Urinary bladder (tissue), 4 donors: ENCODE measurements around the gene KCNIP3. TPM values are rescaled to one million over a fixed set of nuclear protein-coding genes. Genes with fewer than 3 reads are reported as not detected.
"Not testable (repeated sequence)": the region's sequence is repeated elsewhere in the genome, so short reads cannot be mapped to it uniquely, and the experiment has no call there.

ENCODE experiments used
- DNase-seq: peaks from one replicate; pipeline ENCODE4 v3.0.0-alpha.2; 2015; ENCODE audit errors: extremely low spot score
- H3K27ac ChIP-seq: one replicate; pipeline ENCODE4 v1.5.1; 2013; ENCODE audit warnings: low read depth, mild to moderate bottlenecking, moderate library complexity
- H3K36me3 ChIP-seq: one replicate; pipeline ENCODE4 v1.6.1; 2013; ENCODE audit warnings: mild to moderate bottlenecking, moderate library complexity; ENCODE audit not compliant: insufficient read depth
- H3K4me1 ChIP-seq: one replicate; pipeline ENCODE4 v1.6.1; 2013; ENCODE audit warnings: mild to moderate bottlenecking, moderate library complexity; ENCODE audit not compliant: insufficient read depth
- H3K4me3 ChIP-seq: one replicate; pipeline ENCODE4 v1.5.1; 2013; ENCODE audit warnings: low read depth, low read length
- WGBS: extraction: QIAGEN DNeasy Blood & Tissue Kit; methylation state at CpG from one replicate; pipeline ENCODE4 v1.1.7; 2013; 5-methylcytosine and 5-hydroxymethylcytosine counted together
- polyA plus RNA-seq: library from polyadenylated mRNA; stranded (reverse); fragments of 200-250 nt; gene quantifications from one replicate; pipeline ENCODE4 v1.2.3, GENCODE V29; 2013
- total RNA-seq: library from RNA; depleted of rRNA; stranded (reverse); fragments of >200 nt; gene quantifications from one replicate; pipeline ENCODE4 v1.2.3, GENCODE V29; 2014
- donor health status: healthy with polysubstance abuse.
- donor health status: healthy.

The KCNIP3 gene
- total and polyA plus RNA-seq, 2 donors = 6.1 to 16.8 TPM

GRCh38 chr2:95414015-95414594 is 117.0 kb downstream of the KCNIP3 start:
- DNase-seq = peak; percentile 50
- WGBS = 49% methylated on average over 7 of the region's 9 CpGs
- H3K4me1 ChIP-seq, H3K36me3 ChIP-seq, H3K4me3 ChIP-seq, H3K27ac ChIP-seq: not testable (repeated sequence)

GRCh38 chr2:95415138-95415537 is 118.0 kb downstream of the KCNIP3 start:
- not testable (repeated sequence) for H3K4me3 ChIP-seq, H3K27ac ChIP-seq, H3K36me3 ChIP-seq, H3K4me1 ChIP-seq, DNase-seq
- 74% methylated on average over 3 of the region's 3 CpGs for WGBS

GRCh38 chr2:95415561-95415960 is 118.4 kb downstream of the KCNIP3 start:
- H3K27ac ChIP-seq, H3K36me3 ChIP-seq, H3K4me3 ChIP-seq, H3K4me1 ChIP-seq, DNase-seq: not testable (repeated sequence)
- WGBS = 77% methylated on average over 16 of the region's 16 CpGs

- H3K4me3 ChIP-seq, DNase-seq, H3K36me3 ChIP-seq, H3K4me1 ChIP-seq, H3K27ac ChIP-seq: not testable (repeated sequence)
- 13% methylated on average over 13 of the region's 30 CpGs for WGBS
These were observed 130.2 kb downstream of the KCNIP3 start for GRCh38 chr2:95427196-95427867.

- no CpG with 5 or more reads among the region's 8 CpGs for WGBS
- not testable (repeated sequence) for H3K36me3 ChIP-seq, H3K4me1 ChIP-seq, DNase-seq, H3K27ac ChIP-seq, H3K4me3 ChIP-seq
These were observed 132.8 kb downstream of the KCNIP3 start for GRCh38 chr2:95429748-95430467.

- H3K36me3 ChIP-seq, H3K4me3 ChIP-seq, DNase-seq, H3K27ac ChIP-seq, H3K4me1 ChIP-seq: not testable (repeated sequence)
- WGBS = 79% methylated on average over 1 of the region's 4 CpGs
These were observed 136.2 kb downstream of the KCNIP3 start for GRCh38 chr2:95433373-95433772.

GRCh38 chr2:95433973-95434372 is 136.8 kb downstream of the KCNIP3 start:
- WGBS = 94% methylated on average over 2 of the region's 2 CpGs
- H3K4me1 ChIP-seq, H3K36me3 ChIP-seq, H3K27ac ChIP-seq, DNase-seq, H3K4me3 ChIP-seq: not testable (repeated sequence)

- H3K36me3 ChIP-seq, H3K4me3 ChIP-seq, DNase-seq, H3K4me1 ChIP-seq, H3K27ac ChIP-seq: not testable (repeated sequence)
- WGBS = 44% methylated on average over 2 of the region's 3 CpGs
These were observed 137.4 kb downstream of the KCNIP3 start for GRCh38 chr2:95434507-95435076.

- WGBS = no CpG with 5 or more reads among the region's 30 CpGs
- H3K36me3 ChIP-seq, H3K4me3 ChIP-seq, H3K4me1 ChIP-seq, DNase-seq, H3K27ac ChIP-seq: not testable (repeated sequence)
These were observed 138.2 kb downstream of the KCNIP3 start for GRCh38 chr2:95435162-95435871.

Other genes starting within 250 kb of the KCNIP3 start
- 43.5 TPM for gene MRPS5, start 175.5 kb upstream of the KCNIP3 start, total RNA-seq
- 49.3 TPM for gene MRPS5, start 175.5 kb upstream of the KCNIP3 start, polyA plus RNA-seq
- 38.5 TPM for gene ZNF514, start 137.5 kb upstream of the KCNIP3 start, total RNA-seq
- 11.3 TPM for gene ZNF514, start 137.5 kb upstream of the KCNIP3 start, polyA plus RNA-seq
- gene ZNF2, start 131.5 kb upstream of the KCNIP3 start, total RNA-seq = 9.5 TPM
- 3.4 TPM for gene ZNF2, start 131.5 kb upstream of the KCNIP3 start, polyA plus RNA-seq
- gene ZNF892, start 89.8 kb upstream of the KCNIP3 start, total RNA-seq = 11.5 TPM
- gene ZNF892, start 89.8 kb upstream of the KCNIP3 start, polyA plus RNA-seq = 1.4 TPM
- 13.6 TPM for gene PROM2, start 22.9 kb upstream of the KCNIP3 start, total RNA-seq
- gene PROM2, start 22.9 kb upstream of the KCNIP3 start, polyA plus RNA-seq = 25.1 TPM
- 17.8 TPM for gene FAHD2A, start 105.4 kb downstream of the KCNIP3 start, total RNA-seq
- gene FAHD2A, start 105.4 kb downstream of the KCNIP3 start, polyA plus RNA-seq = 20.3 TPM
- gene TRIM43B, start 187.4 kb downstream of the KCNIP3 start, total RNA-seq = not detected
- not detected for gene TRIM43B, start 187.4 kb downstream of the KCNIP3 start, polyA plus RNA-seq